Measurements from ENCODE around the gene CNNM1.

Gene CNNM1

DNA sequence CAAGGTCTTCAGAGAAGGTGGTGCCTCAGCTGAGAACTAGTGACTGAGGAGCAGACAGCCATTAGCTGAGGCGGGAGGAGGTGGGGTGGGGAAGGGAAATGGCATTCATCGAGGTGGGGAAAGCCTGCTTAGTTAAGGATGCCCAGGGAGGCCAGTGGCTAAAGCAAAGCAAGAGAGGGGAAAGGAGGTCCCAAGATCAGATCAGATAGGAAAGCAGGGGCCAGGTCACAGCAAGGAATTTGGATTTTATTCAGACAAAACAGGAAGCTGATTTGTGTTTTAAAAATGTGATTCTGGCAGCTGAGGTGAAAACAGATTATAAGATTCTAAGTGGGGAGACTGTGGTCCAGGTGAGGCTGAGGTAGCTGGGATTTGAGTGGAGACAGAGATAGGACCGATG is 45.8 kb downstream of the CNNM1 start:
- DNase-seq: no peak

DNA sequence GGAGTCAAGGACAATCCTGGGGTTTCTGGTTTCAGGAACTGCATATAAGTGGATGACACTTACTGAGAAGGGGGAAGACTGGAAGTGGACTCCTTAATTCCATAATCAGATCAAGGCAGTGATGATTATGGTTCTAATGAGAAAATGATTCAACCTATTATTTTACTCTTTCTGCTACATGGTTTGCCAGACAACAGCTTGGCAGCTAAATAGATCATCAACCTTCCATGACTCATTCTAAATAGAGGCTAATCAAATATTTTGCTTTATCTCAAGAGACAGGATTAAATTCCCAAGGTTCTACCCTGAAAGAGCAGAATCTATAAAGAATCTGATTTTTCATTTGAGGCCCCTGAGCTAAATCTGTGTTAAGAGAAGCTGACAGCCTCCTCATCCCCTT is 46.3 kb downstream of the CNNM1 start:
- DNase-seq: no peak

- no peak for DNase-seq
These were observed 53.0 kb downstream of the CNNM1 start for GRCh38 chr10:99382176-99382575.

GRCh38 chr10:99387071-99387470 is 57.9 kb downstream of the CNNM1 start:
- DNase-seq: no peak

DNA sequence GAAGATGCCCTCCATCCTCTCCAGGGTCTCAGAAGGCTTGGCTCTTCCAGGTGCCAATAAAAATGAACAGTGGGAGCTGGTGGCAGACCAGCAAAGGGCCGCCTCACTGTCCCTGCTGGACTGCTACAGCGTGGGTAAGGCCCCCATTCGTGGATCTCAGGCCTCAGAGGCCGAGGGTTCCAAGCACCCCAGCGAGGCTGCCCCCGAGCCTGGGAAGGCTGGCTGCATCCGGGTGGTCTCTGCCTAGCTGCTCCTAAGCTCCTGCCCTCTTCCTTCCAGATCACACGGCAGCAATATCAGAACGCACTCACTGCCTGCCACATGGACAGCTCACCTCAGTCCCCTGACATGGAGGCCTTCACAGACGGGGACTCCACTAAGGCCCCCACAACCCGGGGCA is 58.4 kb downstream of the CNNM1 start:
- no peak for DNase-seq

DNA sequence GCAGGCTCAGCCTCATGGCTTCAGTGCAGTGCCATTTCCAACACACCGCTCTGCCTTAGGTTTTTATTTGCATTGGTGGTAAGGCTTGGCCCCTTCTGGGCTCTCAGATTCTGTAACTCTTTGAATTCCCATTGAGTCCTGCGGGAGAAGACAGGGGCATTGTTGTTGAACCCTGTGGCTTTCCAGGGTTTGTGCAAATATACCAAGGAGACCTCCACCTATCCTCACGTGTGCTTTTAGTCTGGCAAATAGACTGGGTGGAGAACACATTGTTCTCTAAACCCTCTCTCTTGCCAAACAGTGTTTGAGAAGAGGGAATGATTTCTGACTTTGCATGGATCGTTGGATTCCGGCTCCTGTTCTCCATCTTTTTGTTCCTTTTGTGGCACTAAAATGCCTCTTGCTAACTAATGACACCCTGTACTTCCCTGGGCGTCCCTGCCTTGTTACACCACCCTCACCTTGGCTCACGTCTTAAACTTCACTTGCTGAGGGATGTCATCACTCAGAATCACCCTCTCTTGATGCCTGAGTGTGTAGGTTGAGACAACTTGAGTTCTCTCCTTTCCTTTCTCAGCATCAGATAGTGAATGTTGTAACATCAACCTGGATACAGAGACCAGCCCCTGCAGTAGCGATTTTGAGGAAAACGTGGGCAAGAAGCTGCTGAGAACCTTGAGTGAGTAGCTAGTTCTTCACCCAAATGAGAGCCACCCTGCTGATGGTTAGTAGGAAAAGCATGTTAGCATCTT is 60.7 kb downstream of the CNNM1 start:
- DNase-seq: no peak

- DNase-seq: no peak
These were observed 62.2 kb downstream of the CNNM1 start for GRCh38 chr10:99391346-99391745.

DNA sequence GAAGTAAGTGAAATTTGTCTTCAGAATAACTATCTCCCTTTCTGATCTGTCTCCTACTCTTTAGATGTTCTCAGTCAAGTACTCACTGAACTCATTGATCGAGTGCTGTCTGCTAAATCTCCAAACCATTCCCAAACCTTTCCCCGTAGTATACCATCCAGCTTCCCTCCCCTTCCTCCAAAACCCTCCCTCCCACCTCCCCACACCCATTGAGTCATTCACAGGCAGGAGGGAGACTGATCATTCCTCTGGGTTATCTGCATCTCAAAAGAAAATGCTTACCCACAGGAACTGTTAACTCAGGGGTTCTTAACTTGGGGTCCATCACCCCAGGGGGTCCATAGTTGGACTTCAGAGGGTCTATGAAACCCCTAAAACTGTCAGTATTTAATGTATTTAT is 63.9 kb downstream of the CNNM1 start:
- DNase-seq: no peak

- no peak for DNase-seq
These were observed 64.5 kb downstream of the CNNM1 start for GRCh38 chr10:99393683-99394082.

- DNase-seq: no peak
These were observed 65.1 kb downstream of the CNNM1 start for GRCh38 chr10:99394256-99394655.

GRCh38 chr10:99394761-99395386 is 65.7 kb downstream of the CNNM1 start:
- no peak for DNase-seq

DNA sequence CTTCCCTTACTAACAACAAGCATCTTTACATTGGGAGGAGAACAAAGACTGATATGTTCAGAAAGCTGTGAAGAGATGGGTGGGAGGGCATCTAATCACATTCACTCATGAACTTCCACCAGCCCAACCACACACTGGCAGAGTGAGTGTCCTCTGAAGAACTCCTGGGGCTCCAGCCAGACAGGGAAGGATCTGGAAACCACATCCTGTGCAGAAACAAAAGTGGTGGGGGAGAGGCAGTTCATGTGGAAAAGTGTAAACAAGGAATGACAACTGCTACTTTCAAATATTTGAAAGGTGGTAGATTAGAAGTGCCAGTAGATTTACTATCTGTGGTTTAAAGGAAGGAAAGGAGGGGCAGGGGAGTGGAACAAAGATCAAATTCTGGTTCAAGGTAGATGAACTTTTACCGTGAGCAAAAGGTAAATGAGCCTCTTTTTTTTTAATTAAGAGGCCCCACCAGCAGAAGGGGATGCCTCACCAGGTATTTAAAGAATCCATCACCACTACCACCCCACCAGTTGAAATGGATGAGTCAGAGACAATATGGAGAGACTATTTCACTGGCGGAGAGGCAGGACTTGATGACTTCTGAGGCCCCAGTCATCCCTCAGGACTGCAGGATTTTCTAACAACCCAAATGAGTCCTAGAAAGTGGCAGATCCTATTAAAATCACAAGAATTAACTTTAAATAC is 66.7 kb downstream of the CNNM1 start:
- DNase-seq: no peak

DNA sequence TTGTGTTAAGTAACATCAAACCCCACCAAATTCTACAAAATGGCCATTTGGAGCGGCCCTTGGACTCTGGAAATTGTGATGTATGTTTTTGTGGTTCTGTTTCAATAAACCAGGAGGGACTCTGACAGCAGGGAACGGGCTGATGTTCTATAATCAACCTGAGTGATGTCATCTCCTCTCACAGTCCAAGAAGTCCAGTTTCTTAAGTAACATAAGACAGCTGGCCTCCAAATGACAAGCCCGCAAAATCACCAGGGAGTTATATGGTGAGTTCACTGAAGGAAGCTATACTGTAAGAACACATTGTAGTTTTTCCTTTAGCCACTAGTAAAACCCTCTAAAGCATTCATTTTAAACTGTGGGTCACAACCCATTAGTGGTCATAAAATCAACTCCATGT is 67.3 kb downstream of the CNNM1 start:
- no peak for DNase-seq

GRCh38 chr10:99399664-99400063 is 70.5 kb downstream of the CNNM1 start:
- no peak for DNase-seq

GRCh38 chr10:99403674-99404073 is 74.5 kb downstream of the CNNM1 start:
- no peak for DNase-seq

DNA sequence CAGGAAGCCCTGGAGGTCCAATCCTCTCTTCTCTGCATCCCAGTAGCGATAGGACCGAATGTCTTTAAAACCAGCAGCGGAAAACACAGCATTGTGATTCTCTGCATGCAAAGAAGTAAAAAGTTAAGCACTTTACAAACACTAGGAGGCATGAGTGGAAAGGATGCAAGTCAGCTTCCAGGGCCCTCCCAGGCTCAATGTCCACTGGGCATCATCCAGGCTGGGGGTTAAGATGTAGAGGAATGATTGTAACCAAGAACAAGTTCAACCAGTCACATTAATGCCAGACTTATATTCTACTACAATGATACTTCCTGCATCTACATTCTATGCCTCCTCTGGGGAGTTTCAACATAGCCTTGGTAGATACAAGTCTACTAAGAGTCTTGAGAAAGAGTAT is 77.0 kb downstream of the CNNM1 start:
- DNase-seq: no peak

GRCh38 chr10:99410146-99410545 is 81.0 kb downstream of the CNNM1 start:
- no peak for DNase-seq

GRCh38 chr10:99410876-99411275 is 81.7 kb downstream of the CNNM1 start:
- no peak for DNase-seq

DNA sequence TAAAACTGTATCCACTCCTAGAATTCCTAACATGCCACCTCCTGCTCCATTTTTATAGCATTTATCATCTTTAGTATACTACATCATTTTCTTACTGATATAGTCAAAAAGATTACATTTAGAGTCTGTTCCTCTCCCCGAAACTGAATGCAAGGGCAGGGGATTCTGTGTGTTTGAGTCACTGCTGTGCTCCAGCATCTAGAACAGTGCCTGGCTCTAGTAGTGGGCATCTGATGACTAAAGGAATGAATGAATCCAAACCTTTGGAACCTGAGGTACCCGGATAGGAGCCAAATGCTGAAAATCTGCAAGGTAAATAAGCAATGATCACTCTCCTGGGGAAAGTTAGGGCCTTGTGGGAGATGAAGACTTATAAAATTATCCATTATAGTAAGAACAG is 82.4 kb downstream of the CNNM1 start:
- no peak for DNase-seq

- no peak for DNase-seq
These were observed 82.9 kb downstream of the CNNM1 start for GRCh38 chr10:99412099-99412498.

GRCh38 chr10:99418910-99419624 is 89.9 kb downstream of the CNNM1 start:
- no peak for DNase-seq

- DNase-seq: no peak
These were observed 90.5 kb downstream of the CNNM1 start for GRCh38 chr10:99419688-99420087.

GRCh38 chr10:99421233-99421739 is 92.1 kb downstream of the CNNM1 start:
- DNase-seq: no peak
